ENCODE measurements around the gene ARMC3.
"Not testable (repeated sequence)": the region's sequence is repeated elsewhere in the genome, so short reads cannot be mapped to it uniquely, and the experiment has no call there.

The ARMC3 gene

GRCh38 chr10:23072593-23072992 is 144.7 kb downstream of the ARMC3 start:
- DNase-seq (ENCODE audit: low read depth), result not testable (repeated sequence)

- no peak for DNase-seq (ENCODE audit: low read depth)
Observed at GRCh38 chr10:23073527-23073926, 145.7 kb downstream of the ARMC3 start.

DNA sequence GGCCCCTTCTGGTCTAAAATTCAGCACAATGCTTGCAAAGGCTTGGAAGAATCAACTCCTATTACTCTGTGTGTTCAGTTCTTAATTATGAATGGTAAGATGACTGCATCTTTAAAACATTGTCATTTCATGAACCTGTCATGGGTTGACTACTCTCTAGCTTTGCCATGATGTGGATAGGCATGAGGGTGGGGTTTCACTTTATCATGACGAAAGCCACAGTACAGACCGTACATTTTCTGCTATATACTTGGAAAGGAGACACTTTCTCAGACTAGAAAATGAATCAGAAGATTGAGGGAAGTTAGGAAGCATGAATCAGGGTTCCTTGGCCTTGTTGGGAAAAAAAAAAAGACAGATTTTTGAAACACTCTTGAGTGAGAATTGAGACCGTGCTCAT is 147.8 kb downstream of the ARMC3 start:
- no peak for DNase-seq (ENCODE audit: low read depth)

DNA sequence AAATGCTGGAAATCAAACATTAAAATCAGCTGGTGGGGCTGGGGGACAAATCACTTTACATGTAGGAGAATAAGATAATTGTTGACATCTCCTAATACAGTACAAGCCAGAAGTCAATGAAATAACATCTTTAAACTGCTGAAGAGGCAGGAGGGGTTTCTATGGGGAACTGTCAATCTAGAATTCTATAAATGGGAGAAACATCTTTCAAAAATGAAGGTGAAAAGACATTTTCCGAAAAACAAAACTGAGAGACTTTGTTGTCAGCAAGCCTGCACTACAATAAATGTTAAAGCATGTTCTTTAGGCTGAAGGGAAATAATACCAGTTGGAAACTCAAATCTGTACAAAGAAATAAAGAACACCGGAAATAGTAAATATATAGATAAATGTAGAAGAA is 150.3 kb downstream of the ARMC3 start:
- no peak for DNase-seq (ENCODE audit: low read depth)

DNA sequence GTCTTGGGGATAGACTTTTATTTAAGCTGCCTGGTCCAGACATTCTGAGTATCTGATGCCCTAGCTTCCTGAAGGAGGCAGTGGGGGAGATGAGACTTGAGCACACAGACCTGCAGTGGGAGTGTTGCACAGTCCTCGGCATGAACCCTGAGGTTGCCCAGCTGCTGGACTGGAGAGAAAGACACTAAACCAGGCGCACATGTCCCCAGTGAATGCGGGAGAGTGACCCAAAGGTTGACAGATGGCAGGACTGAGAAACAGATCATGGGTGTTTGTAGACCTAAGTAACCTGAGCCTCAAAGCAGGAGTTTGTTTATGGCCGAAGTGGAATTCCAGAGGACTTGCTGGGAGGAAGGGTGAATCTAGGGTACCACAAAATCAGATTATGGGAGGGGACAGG is 151.8 kb downstream of the ARMC3 start:
- DNase-seq (ENCODE audit: low read depth), result no peak

GRCh38 chr10:23080262-23080661 is 152.4 kb downstream of the ARMC3 start:
- no peak for DNase-seq (ENCODE audit: low read depth)

DNA sequence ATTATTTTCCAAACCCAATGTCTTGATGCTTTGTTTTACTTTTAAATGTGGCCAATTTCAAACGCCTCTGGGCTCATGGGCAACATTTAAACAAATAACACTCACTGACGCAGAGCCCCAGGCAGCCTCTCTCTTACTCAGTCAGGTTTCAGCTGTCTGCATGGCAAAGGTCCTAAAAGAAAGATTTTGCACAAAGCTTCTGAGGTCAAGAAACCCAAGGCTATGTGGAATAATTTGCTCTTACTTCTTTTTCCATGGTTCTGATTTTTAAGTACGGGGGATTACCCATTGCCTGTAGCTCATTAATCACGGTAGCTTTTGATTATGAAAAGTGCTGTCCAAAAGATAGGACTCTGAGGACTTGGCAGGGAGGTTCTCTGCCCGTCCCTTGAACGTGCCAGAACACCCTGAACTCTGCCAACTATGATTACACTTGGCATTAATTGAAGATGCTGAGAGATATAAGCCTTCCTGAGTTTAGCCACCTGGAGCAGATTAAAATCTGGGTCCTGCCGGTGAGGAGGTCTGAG is 153.4 kb downstream of the ARMC3 start:
- DNase-seq (ENCODE audit: low read depth), result no peak

GRCh38 chr10:23081891-23082290 is 154.0 kb downstream of the ARMC3 start:
- DNase-seq (ENCODE audit: low read depth), result no peak

Measured in stimulated activated CD8-positive, alpha-beta memory T cell treated with anti-CD3 and anti-CD28 coated beads, Interleukin-15, amount 100 ng/mL, for 1 hour (primary cell).